GM18511 (cell line): ENCODE measurements around the gene PNP.

Experiments used
- ATAC-seq: cut with Tn5 transposase; IDR thresholded peaks from one replicate; pipeline ENCODE4 v1.9.1; 2021; ENCODE audit warnings: mild to moderate bottlenecking, moderate library complexity; ENCODE audit not compliant: unreplicated experiment

Gene PNP

DNA sequence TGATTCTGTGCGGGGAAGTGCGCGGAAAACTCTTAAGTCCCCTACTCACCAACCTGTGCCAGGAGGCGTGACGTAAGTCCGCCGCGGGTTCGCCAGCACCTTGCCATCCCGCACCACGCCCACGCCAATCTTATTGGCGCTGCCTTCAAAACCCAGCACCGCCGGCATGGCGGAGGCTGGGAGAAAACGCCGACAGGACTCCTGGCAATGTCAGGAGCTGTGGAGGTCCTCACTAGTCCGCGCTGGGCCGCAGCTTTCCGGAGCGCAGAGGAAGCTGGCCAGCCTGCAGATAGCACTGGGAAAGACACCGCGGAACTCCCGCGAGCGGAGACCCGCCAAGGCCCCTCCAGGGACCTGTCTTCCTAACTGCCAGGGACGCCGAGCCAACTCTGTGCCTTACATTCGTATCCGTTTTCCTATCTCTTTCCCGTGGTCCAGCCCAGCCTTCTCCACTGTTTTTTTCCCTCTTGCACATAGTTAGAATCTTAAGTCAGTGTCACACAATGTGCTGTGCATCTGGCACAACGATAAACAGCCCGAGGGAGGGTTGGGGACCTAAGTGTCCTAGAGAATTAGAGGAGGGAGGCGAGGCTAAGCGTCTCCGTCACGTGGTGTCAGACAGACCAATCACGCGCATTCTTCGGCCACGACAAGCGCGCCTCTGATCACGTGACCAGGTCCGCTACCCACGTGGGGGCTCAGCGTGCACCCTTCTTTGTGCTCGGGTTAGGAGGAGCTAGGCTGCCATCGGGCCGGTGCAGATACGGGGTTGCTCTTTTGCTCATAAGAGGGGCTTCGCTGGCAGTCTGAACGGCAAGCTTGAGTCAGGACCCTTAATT lies 14.5 kb upstream of the PNP start, which contains the start of the genes APEX1 and OSGEP:
Gene APEX1, plus strand, starts transcription at position 711 of the 839 bp plus-strand sequence. CDS start 420 bp downstream, outside the sequence.
Gene OSGEP, minus strand, starts transcription at position 297 of the 839 bp plus-strand sequence. Its CDS starts 129 bp downstream, at position 168.
- ATAC-seq, result peak; percentile 92

GRCh38 chr14:20455355-20456300 lies 13.6 kb upstream of the PNP start:
- peak; percentile 58 for ATAC-seq

GRCh38 chr14:20456971-20457370 lies 12.2 kb upstream of the PNP start:
- ATAC-seq, result no peak

- ATAC-seq, result no peak
Measured at GRCh38 chr14:20458031-20458789, 11.0 kb upstream of the PNP start.

- ATAC-seq, result peak; percentile 12
Measured at GRCh38 chr14:20460458-20461224, 8.6 kb upstream of the PNP start.

- peak; percentile 95 for ATAC-seq
Measured at GRCh38 chr14:20461225-20462141, 7.7 kb upstream of the PNP start, which contains the start of gene PIP4P1. Gene PIP4P1 (minus strand): TSS chr14:20461434. CDS start chr14:20461325, 109 bp downstream.

GRCh38 chr14:20468764-20469241 lies 403 bp upstream of the PNP start:
- peak; percentile 10 for ATAC-seq

- ATAC-seq, result peak; percentile 38
Measured at GRCh38 chr14:20469890-20470602, 840 bp downstream of the PNP start.

- no peak for ATAC-seq
Measured at GRCh38 chr14:20470603-20470901, 1.3 kb downstream of the PNP start.

DNA sequence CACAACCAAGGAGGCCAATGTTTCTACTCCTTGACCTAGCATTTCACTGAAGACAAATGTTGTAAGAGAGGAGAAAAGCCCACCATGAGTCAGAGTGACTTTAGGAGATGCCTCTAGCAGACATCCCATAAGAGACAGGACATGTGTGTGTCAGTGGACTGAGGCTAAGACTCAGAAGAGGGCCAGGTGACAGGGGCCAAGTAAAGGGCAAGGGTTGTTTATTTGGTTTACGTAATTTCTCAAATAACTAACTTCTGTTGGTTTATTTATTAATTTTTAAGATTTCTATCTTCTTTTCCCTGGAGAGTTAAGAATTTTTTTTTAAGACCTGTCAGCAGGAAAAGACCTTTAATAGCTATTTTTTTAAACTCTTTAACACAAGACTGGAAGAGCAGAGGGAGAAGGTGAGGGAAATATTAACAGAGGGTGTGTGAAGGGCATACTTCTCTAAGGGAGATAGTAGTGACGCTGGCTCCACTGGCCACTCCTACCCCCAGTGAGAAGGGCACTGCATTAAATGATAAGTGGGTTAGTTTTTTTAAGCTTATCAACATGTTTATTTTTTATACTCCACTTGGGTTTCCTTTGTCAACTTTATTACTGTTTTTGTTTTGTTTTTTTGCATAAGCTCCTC lies 3.4 kb downstream of the PNP start:
- ATAC-seq, result no peak

DNA sequence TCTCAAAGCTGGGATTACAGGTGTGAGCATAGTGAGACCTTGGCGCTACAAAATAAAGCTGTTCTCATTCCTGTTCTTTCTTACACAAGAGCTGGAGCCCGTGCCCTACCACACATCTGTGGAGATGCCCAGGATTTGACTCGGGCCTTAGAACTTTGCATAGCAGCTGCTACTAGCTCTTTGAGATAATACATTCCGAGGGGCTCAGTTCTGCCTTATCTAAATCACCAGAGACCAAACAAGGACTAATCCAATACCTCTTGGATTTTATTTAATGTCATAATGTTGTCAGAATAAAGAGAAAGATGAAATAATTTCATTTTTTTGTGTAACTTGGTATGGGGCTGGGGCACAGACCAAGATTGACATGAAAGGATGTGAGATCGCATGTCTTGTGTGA lies 7.6 kb downstream of the PNP start:
- ATAC-seq, result no peak

DNA sequence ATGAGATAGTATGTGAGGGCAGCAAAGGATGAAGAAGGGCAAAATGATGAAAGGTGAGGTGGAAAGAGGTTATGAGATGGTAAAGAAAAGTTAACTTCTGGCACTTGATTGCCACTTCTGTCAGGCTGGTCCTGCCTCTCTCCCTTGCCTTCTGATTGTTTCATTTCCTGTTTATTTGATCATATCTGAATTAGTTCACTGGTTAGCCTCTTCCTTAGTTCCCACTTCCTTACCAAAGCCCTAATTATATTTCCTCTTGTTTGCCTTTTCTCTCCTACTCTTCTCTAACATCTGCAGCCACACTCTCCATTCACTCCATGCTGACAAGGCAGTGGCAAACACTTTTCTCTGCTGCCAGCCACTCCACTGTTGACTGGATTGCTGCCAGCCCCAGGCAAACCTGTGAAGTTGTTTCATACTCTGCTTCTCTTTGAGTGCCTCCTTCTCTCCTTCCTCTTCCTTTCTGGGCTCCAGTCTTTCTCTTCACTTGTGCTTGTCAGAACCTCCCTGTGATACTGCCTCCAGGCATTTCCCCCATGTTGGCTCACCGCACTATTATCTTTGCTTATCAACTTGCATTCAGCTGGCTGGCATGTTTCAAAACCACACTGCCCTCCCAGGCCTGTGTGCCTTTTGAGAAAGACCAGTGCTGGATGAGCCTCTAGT lies 8.1 kb downstream of the PNP start:
- no peak for ATAC-seq

GRCh38 chr14:20478894-20479293 lies 9.7 kb downstream of the PNP start:
- no peak for ATAC-seq

GRCh38 chr14:20482382-20482781 lies 13.2 kb downstream of the PNP start:
- ATAC-seq, result no peak

- ATAC-seq, result no peak
Measured at GRCh38 chr14:20485900-20486299, 16.7 kb downstream of the PNP start.

DNA sequence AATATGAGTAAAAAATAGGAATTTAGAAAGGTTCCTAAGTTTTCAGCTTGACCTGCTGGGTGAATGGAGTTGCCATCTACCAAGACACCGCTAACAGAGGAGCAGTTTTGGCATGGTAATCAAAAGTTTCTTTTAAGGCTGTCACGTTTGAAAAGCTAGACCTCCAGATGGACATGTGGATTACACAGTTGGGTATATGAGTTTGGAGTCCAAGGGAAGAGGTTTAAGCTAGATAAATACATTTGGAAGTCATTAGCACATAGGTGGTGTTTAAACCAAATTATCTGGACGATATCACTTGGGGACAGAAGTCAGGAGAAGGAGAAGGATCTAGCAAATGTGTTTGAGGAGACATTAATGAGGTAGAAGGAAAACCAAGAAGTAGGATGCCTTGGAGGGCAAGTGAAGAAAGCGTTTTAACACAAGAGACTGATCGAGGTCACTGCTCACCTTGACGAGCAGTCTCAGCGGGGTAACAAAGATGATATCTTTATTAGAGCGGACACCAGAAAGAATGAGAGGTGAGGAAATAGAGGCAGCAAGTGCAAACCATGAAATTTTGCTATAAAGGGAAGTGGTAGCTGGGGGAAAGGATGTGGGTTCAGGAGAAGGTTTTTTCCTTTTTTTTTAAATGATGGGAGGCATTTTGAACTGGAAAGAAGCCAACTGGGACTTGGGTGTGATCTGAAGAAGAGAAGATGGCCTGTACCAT lies 17.6 kb downstream of the PNP start:
- ATAC-seq, result no peak

- no peak for ATAC-seq
Measured at GRCh38 chr14:20487396-20487725, 18.2 kb downstream of the PNP start.
